Erythroblast (primary cell): Measurements from ENCODE around the gene CRPPA.

Experiments used
- GATA1 ChIP-seq: IDR thresholded peaks from 2 replicates; pipeline ENCODE4 v1.6.1; 2011; ENCODE audit warnings: low read depth, mild to moderate bottlenecking, control low read depth, low read length, moderate library complexity
- POLR2A ChIP-seq: IDR thresholded peaks from 2 replicates; pipeline ENCODE4 v1.6.1; 2011; ENCODE audit warnings: mild to moderate bottlenecking, low read length

GRCh38 chr7:16398146-16399017, 23.0 kb downstream of the CRPPA start:
- no peak for TF ChIP-seq POLR2A
- no peak for TF ChIP-seq GATA1
